ENCODE data around the gene DYDC2. TPM values are rescaled to one million over a fixed set of nuclear protein-coding genes. Genes with fewer than 3 reads are reported as not detected.

Gene DYDC2
- total and polyA plus RNA-seq, 4 donors, result 0.14 to 2.0 (median 0.25) TPM

DNA sequence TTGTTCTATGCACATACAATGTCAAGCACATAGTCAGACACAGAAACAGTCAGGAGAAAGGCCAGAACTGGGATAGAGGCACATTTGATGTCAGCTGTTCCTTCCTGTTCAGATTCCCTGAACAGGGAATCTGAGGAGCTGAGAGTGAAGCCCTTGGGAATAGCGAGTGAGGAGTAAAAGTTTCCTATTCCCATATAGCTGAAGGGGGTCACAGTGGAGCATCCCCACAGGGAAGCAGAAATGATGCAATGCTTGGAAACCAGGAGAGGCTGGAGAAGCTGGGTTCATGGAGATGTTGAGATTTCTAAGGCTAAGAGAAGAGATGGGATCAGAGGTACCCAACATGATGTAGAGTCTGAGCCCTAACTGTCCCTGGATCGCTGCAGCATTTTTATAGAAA, 40.4 kb downstream of the DYDC2 start:
- TF ChIP-seq, protein P1, sequence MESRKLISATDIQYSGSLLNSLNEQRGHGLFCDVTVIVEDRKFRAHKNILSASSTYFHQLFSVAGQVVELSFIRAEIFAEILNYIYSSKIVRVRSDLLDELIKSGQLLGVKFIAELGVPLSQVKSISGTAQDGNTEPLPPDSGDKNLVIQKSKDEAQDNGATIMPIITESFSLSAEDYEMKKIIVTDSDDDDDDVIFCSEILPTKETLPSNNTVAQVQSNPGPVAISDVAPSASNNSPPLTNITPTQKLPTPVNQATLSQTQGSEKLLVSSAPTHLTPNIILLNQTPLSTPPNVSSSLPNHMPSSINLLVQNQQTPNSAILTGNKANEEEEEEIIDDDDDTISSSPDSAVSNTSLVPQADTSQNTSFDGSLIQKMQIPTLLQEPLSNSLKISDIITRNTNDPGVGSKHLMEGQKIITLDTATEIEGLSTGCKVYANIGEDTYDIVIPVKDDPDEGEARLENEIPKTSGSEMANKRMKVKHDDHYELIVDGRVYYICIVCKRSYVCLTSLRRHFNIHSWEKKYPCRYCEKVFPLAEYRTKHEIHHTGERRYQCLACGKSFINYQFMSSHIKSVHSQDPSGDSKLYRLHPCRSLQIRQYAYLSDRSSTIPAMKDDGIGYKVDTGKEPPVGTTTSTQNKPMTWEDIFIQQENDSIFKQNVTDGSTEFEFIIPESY (IDR thresholded peaks at IDR 0.05), result no peak
- TF ChIP-seq SP1 (IDR thresholded peaks at IDR 0.05), result no peak
- Histone ChIP-seq H3K9me3 (ENCODE audit: control insufficient read depth in 4 of 4, low read length in 3 of 4) (no peaks in the 10 kb centered on the region), H3K4me1 (ENCODE audit: control insufficient read depth in 4 of 4, insufficient read depth in 4 of 4, low read length in 3 of 4) (peaks cover 0 to 2% (median 0%) of the 10 kb centered on the region in 4 donors), H3K27ac (ENCODE audit: low read depth in 1 of 2, low read length in 2 of 2) (no peak overlapping the region), H3K9ac (ENCODE audit: low read depth in 1 of 2, low read length in 2 of 2) (no peak overlapping the region), H3K36me3 (ENCODE audit: control insufficient read depth in 4 of 4, insufficient read depth in 3 of 4, low read depth in 1 of 4, low read length in 3 of 4) (no peaks in the 10 kb centered on the region), H3K4me3 (ENCODE audit: low read depth in 1 of 3, low read length in 3 of 3) (no peak overlapping the region), H3K27me3 (ENCODE audit: control insufficient read depth in 4 of 4, insufficient read depth in 4 of 4, low read length in 3 of 4) (no peaks in the 10 kb centered on the region)
- WGBS, result 93% methylated on average over 2 of the region's 2 CpGs
- DNase-seq (ENCODE audit: low spot score), result no peak

DNA sequence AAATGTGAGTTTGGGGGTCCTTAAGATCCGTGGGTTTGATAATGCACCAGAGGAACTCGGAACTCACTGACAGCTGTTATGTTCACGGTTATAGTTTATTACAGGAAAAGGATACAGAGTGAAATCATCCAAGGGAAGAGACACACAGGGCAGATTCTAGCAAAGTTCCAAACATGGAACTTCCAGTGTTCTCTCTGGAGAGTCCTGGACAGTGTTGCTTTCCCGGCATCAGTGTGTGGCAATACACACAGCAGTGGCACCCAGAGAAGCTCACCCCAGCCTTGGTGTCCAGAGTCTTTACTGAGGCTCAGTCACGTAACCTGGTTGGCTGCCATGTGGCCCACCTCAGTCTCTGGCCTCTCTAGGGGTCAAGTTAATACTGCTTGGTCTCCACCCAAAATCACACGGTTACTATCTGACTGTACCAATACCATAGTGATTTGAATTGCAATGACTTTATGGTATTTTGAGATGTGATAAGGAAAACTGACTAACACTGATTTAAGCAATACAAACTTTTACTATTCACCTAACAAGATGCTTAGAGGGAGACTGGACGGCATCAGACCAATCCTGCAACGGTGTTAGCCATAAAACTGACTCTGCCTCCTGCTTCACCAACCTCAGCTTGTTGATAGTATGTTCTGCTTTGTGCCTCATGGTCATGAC, 43.7 kb downstream of the DYDC2 start:
- Histone ChIP-seq H3K9me3 (ENCODE audit: control insufficient read depth in 4 of 4, low read length in 3 of 4) (no peaks in the 10 kb centered on the region), H3K4me1 (ENCODE audit: control insufficient read depth in 4 of 4, insufficient read depth in 4 of 4, low read length in 3 of 4) (no peaks in the 10 kb centered on the region), H3K9ac (ENCODE audit: low read depth in 1 of 2, low read length in 2 of 2) (no peak overlapping the region), H3K36me3 (ENCODE audit: control insufficient read depth in 4 of 4, insufficient read depth in 3 of 4, low read depth in 1 of 4, low read length in 3 of 4) (no peaks in the 10 kb centered on the region), H3K27me3 (ENCODE audit: control insufficient read depth in 4 of 4, insufficient read depth in 4 of 4, low read length in 3 of 4) (no peaks in the 10 kb centered on the region), H3K4me3 (ENCODE audit: low read depth in 1 of 3, low read length in 3 of 3) (no peak overlapping the region), H3K27ac (ENCODE audit: low read depth in 1 of 2, low read length in 2 of 2) (no peak overlapping the region)
- TF ChIP-seq FOXA1 (IDR thresholded peaks at IDR 0.05), result no peak
- no peak for TF ChIP-seq YY1 (IDR thresholded peaks at IDR 0.05)
- TF ChIP-seq HNF4A (conservative IDR thresholded peaks at IDR 0.05), result no peak
- TF ChIP-seq HNF4G (IDR thresholded peaks at IDR 0.05), result no peak
- TF ChIP-seq JUND (IDR thresholded peaks at IDR 0.05), result no peak
- TF ChIP-seq, protein P2, sequence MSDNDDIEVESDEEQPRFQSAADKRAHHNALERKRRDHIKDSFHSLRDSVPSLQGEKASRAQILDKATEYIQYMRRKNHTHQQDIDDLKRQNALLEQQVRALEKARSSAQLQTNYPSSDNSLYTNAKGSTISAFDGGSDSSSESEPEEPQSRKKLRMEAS (IDR thresholded peaks at IDR 0.05), result no peak
- no peak for TF ChIP-seq RXRA (IDR thresholded peaks at IDR 0.05)
- no peak for TF ChIP-seq NR2F2 (IDR thresholded peaks at IDR 0.05)
- 83% methylated on average over 8 of the region's 8 CpGs for WGBS
- no peak for DNase-seq (ENCODE audit: low spot score)

GRCh38 chr10:80405035-80405434, 48.5 kb downstream of the DYDC2 start:
- 91% methylated on average over 1 of the region's 1 CpG for WGBS
- Histone ChIP-seq H3K27ac (ENCODE audit: low read depth in 1 of 2, low read length in 2 of 2) (no peak overlapping the region), H3K9me3 (ENCODE audit: control insufficient read depth in 4 of 4, low read length in 3 of 4) (no peaks in the 10 kb centered on the region), H3K4me1 (ENCODE audit: control insufficient read depth in 4 of 4, insufficient read depth in 4 of 4, low read length in 3 of 4) (peaks cover 7 to 32% (median 20%) of the 10 kb centered on the region in 4 donors), H3K9ac (ENCODE audit: low read depth in 1 of 2, low read length in 2 of 2) (no peak overlapping the region), H3K4me3 (ENCODE audit: low read depth in 1 of 3, low read length in 3 of 3) (no peak overlapping the region), H3K36me3 (ENCODE audit: control insufficient read depth in 4 of 4, insufficient read depth in 3 of 4, low read depth in 1 of 4, low read length in 3 of 4) (no peaks in the 10 kb centered on the region), H3K27me3 (ENCODE audit: control insufficient read depth in 4 of 4, insufficient read depth in 4 of 4, low read length in 3 of 4) (no peaks in the 10 kb centered on the region)
- DNase-seq (ENCODE audit: low spot score), result no peak
- TF ChIP-seq FOXA1 (IDR thresholded peaks at IDR 0.05), result no peak
- no peak for TF ChIP-seq HNF4G (IDR thresholded peaks at IDR 0.05)
- no peak for TF ChIP-seq FOXA2 (IDR thresholded peaks at IDR 0.05)
- no peak for TF ChIP-seq HNF4A (conservative IDR thresholded peaks at IDR 0.05)
- TF ChIP-seq, protein P3, sequence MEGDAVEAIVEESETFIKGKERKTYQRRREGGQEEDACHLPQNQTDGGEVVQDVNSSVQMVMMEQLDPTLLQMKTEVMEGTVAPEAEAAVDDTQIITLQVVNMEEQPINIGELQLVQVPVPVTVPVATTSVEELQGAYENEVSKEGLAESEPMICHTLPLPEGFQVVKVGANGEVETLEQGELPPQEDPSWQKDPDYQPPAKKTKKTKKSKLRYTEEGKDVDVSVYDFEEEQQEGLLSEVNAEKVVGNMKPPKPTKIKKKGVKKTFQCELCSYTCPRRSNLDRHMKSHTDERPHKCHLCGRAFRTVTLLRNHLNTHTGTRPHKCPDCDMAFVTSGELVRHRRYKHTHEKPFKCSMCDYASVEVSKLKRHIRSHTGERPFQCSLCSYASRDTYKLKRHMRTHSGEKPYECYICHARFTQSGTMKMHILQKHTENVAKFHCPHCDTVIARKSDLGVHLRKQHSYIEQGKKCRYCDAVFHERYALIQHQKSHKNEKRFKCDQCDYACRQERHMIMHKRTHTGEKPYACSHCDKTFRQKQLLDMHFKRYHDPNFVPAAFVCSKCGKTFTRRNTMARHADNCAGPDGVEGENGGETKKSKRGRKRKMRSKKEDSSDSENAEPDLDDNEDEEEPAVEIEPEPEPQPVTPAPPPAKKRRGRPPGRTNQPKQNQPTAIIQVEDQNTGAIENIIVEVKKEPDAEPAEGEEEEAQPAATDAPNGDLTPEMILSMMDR (IDR thresholded peaks at IDR 0.05; ENCODE audit: low read depth, low read length, missing input control), result no peak
- no peak for TF ChIP-seq YY1 (IDR thresholded peaks at IDR 0.05)
- no peak for TF ChIP-seq RAD21 (IDR thresholded peaks at IDR 0.05)
- TF ChIP-seq, protein P4, sequence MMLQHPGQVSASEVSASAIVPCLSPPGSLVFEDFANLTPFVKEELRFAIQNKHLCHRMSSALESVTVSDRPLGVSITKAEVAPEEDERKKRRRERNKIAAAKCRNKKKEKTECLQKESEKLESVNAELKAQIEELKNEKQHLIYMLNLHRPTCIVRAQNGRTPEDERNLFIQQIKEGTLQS (IDR thresholded peaks at IDR 0.05), result no peak
- TF ChIP-seq, protein P1 (IDR thresholded peaks at IDR 0.05), result no peak
- TF ChIP-seq REST (IDR thresholded peaks at IDR 0.05), result no peak
- no peak for TF ChIP-seq SP1 (IDR thresholded peaks at IDR 0.05)
- TF ChIP-seq RXRA (IDR thresholded peaks at IDR 0.05), result no peak
- no peak for TF ChIP-seq JUND (IDR thresholded peaks at IDR 0.05)
- TF ChIP-seq, protein P2 (IDR thresholded peaks at IDR 0.05), result no peak
- TF ChIP-seq GABPA (IDR thresholded peaks at IDR 0.05 in 1 of 2, conservative IDR thresholded peaks at IDR 0.05 in 1 of 2), result no peak
- TF ChIP-seq TAF1 (conservative IDR thresholded peaks at IDR 0.05), result no peak
